ENCODE results near the gene COX7B2. TPM values are rescaled to one million over a fixed set of nuclear protein-coding genes. Genes with fewer than 3 reads are reported as not detected.

COX7B2 gene
- total RNA-seq, 1 donor from 2014 or later: not detected

GRCh38 chr4:46717950-46718349, 191.1 kb downstream of the COX7B2 start:
- Histone ChIP-seq H3K27me3 (ENCODE audit: low read depth) (no peaks in the 10 kb centered on the region), H3K27ac (no peak overlapping the region), H3K4me1 (no peaks in the 10 kb centered on the region), H3K36me3 (no peaks in the 10 kb centered on the region), H3K9me3 (no peaks in the 10 kb centered on the region), H3K4me3 (no peak overlapping the region)
- intact Hi-C loops (cut with DNase I): no loop called here
- no peak for DNase-seq
- ATAC-seq: no peak
- no peak for TF ChIP-seq CTCF (IDR thresholded peaks at IDR 0.05)

- intact Hi-C loops (cut with DNase I): no loop called here
- no peaks in the 10 kb centered on the region for H3K27me3 ChIP-seq (ENCODE audit: low read depth)
- ATAC-seq: no peak
- H3K36me3 ChIP-seq: no peaks in the 10 kb centered on the region
- H3K4me3 ChIP-seq: no peak overlapping the region
- no peak overlapping the region for H3K27ac ChIP-seq
- no peaks in the 10 kb centered on the region for H3K9me3 ChIP-seq
- TF ChIP-seq CTCF (IDR thresholded peaks at IDR 0.05): no peak
- DNase-seq: no peak
- H3K4me1 ChIP-seq: no peaks in the 10 kb centered on the region
Measured at GRCh38 chr4:46715468-46715867, 193.6 kb downstream of the COX7B2 start.

- no peaks in the 10 kb centered on the region for H3K27me3 ChIP-seq (ENCODE audit: low read depth)
- H3K36me3 ChIP-seq: no peaks in the 10 kb centered on the region
- ATAC-seq: peak in 1 of 2 donors; percentile 32
- no peaks in the 10 kb centered on the region for H3K4me1 ChIP-seq
- DNase-seq: no peak
- peaks cover 4% of the 10 kb centered on the region for H3K9me3 ChIP-seq
- intact Hi-C loops (cut with DNase I): no loop called here
- no peak overlapping the region for H3K27ac ChIP-seq
- H3K4me3 ChIP-seq: no peak overlapping the region
- TF ChIP-seq CTCF (IDR thresholded peaks at IDR 0.05): no peak
Measured at GRCh38 chr4:46698891-46699290, 210.2 kb downstream of the COX7B2 start.

Other genes starting within 250 kb of the COX7B2 start
- not detected for gene GABRA4, start 84.3 kb upstream of the COX7B2 start, total RNA-seq
- not detected for gene GABRB1, start 122.3 kb upstream of the COX7B2 start, total RNA-seq